ENCODE measurements around the gene TMEM43. TPM values are rescaled to one million over a fixed set of nuclear protein-coding genes. Genes with fewer than 3 reads are reported as not detected.

Gene TMEM43
- total RNA-seq, 1 donor from 2014 or later = 52.0 TPM

DNA sequence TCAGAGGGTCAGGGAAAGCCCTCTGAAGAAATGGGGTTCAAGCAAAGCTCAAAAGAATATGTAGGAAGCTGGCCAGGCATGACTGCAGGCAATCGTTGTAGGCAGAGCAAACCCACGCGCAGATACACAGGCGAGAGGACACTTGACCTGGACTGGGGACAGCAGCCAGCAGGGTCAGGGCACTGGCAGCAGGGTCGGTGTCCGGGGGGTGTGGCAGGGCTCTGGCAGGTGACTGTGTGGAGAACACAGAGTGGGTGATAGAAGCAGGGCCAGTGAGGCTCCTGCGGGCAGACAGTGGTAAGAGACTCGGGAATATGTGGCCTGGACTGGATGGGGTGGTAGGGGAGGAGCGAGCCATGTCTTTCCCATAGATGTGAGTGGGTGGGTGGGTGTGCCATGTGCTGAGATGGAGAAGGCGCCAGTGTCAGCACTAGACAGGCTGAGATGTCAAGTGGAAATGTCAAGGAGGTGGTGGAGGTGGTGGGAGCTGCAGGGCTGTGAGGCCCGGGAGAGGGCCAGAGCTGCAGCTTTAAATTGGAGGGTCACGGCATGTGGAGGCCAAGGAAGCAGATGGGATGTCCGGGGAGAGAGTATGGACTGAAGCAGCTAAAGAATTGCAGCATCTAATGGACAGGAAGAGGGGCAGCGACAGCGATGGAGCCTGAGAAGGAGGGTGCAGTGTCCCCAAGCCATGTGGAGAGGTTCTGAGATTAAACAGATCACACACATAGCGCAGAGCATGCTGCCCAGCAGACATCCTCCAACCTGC is 13.4 kb downstream of the TMEM43 start:
- Mint-ChIP-seq H3K9me3 (no peaks in the 10 kb centered on the region), H3K4me3 (no peak overlapping the region), H3K4me1 (ENCODE audit: unreplicated experiment) (peaks cover 8% of the 10 kb centered on the region), H3K27me3 (no peaks in the 10 kb centered on the region), H3K36me3 (peaks cover 9% of the 10 kb centered on the region), H3K27ac (no peak overlapping the region)
- no peak for DNase-seq (ENCODE audit: extremely low spot score, unreplicated experiment)
- TF ChIP-seq, protein P1, sequence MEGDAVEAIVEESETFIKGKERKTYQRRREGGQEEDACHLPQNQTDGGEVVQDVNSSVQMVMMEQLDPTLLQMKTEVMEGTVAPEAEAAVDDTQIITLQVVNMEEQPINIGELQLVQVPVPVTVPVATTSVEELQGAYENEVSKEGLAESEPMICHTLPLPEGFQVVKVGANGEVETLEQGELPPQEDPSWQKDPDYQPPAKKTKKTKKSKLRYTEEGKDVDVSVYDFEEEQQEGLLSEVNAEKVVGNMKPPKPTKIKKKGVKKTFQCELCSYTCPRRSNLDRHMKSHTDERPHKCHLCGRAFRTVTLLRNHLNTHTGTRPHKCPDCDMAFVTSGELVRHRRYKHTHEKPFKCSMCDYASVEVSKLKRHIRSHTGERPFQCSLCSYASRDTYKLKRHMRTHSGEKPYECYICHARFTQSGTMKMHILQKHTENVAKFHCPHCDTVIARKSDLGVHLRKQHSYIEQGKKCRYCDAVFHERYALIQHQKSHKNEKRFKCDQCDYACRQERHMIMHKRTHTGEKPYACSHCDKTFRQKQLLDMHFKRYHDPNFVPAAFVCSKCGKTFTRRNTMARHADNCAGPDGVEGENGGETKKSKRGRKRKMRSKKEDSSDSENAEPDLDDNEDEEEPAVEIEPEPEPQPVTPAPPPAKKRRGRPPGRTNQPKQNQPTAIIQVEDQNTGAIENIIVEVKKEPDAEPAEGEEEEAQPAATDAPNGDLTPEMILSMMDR (conservative IDR thresholded peaks at IDR 0.05) = no peak

DNA sequence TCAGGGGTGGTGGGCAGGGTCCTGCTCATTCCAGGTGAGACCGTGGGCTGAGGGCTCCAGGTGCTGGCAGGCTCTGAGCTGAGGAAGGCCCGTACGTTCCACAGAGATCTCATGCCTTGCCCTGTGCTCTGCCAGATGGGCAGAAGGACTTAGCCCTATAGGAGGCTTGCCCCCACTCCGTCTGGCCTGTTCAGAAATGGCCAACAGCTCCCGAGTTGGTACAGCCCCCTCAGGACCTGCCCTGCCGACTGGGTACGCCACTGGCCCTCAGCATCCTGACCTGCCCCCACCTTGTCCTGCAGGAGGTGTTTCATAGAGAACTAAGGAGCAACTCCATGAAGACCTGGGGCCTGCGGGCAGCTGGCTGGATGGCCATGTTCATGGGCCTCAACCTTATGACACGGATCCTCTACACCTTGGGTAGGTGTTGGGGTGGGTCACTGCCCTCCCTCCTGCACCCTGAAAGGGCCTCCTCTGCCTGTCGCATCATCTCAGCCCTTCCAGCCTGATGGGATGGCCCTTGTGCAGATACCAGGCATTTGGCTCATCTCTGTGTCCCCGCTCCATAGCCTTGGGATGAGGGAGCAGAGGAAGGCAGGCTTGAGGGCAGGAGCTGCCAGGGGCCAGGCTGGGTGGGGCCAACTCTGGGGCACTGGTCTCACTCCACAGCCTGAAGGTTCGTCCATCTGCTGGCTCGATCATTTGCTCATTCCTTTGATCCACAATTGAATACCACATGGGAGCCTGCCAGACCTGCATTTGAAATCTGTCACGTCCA is 14.2 kb downstream of the TMEM43 start:
- Mint-ChIP-seq H3K9me3 (no peaks in the 10 kb centered on the region), H3K36me3 (peaks cover 9% of the 10 kb centered on the region), H3K27me3 (no peaks in the 10 kb centered on the region), H3K4me3 (no peak overlapping the region), H3K4me1 (ENCODE audit: unreplicated experiment) (peaks cover 9% of the 10 kb centered on the region), H3K27ac (no peak overlapping the region)
- DNase-seq (ENCODE audit: extremely low spot score, unreplicated experiment) = no peak
- TF ChIP-seq, protein P1 (conservative IDR thresholded peaks at IDR 0.05) = no peak

DNA sequence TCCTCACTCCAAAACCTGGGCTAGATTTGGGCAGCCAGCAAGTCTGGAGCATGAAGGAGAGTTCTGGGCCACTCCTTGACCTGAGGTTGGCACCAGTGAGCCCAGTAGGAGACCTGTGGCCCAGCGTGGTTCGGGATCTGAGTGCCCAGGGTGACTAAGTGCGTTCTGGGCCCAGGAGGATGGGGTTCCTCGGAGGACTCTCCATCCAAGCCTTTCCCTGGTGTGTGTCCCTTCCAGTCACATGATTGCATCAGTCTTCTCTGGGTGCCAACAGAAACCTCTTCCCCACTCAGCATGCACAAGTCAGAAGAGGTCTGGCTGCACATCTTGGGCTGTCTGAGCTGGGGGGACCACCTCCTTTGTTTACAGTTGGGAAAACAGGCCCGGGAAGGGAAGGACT is 14.9 kb downstream of the TMEM43 start:
- Mint-ChIP-seq H3K4me3 (no peak overlapping the region), H3K4me1 (ENCODE audit: unreplicated experiment) (peaks cover 15% of the 10 kb centered on the region), H3K36me3 (peaks cover 11% of the 10 kb centered on the region), H3K9me3 (no peaks in the 10 kb centered on the region), H3K27ac (no peak overlapping the region), H3K27me3 (no peaks in the 10 kb centered on the region)
- DNase-seq (ENCODE audit: extremely low spot score, unreplicated experiment) = no peak
- TF ChIP-seq, protein P1 (conservative IDR thresholded peaks at IDR 0.05) = no peak

DNA sequence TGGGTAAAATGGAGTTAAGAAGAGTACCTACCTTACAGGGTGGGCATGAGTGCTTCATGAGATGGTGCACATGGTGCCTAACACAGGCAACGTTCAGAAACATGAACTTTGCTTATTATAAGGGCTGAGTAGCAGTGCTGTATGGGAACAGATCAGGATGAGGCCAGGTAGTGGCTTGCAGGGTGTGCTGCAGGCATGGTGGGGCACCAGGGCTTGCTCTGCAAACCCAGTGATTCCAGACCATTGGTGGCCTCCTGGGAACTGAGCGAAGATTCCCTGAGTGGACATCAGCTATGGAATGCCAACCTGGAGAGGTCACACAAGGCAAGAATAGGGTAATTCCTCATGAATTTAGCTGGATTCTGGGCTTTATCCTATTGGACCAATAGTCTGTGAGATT is 15.8 kb downstream of the TMEM43 start:
- Mint-ChIP-seq H3K27me3 (no peaks in the 10 kb centered on the region), H3K4me1 (ENCODE audit: unreplicated experiment) (peaks cover 21% of the 10 kb centered on the region), H3K9me3 (no peaks in the 10 kb centered on the region), H3K36me3 (peaks cover 12% of the 10 kb centered on the region), H3K4me3 (no peak overlapping the region), H3K27ac (no peak overlapping the region)
- TF ChIP-seq, protein P1 (conservative IDR thresholded peaks at IDR 0.05) = no peak
- no peak for DNase-seq (ENCODE audit: extremely low spot score, unreplicated experiment)

DNA sequence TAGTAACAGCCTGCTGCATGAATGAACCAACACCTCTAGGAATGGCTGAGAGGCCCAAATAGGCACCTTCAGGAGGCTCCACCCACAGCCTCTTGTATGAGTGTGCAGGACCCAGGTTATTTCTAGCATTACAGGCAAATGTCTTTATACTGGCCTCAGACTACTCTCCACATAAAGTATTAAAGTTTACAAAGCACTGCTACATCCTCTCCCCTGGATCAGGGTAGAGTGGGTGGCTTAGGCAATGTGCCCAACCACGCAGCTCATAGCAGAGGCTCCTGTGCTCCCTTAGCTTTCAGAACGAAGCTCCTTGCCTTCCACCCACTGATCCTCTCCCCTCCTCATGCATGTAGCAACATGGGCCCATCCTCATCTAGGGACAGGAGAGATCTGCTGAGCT is 16.3 kb downstream of the TMEM43 start:
- peaks cover 14% of the 10 kb centered on the region for H3K36me3 Mint-ChIP-seq
- TF ChIP-seq, protein P1 (conservative IDR thresholded peaks at IDR 0.05) = no peak
- no peak for DNase-seq (ENCODE audit: extremely low spot score, unreplicated experiment)
- H3K4me1 Mint-ChIP-seq (ENCODE audit: unreplicated experiment) = peaks cover 21% of the 10 kb centered on the region
- no peaks in the 10 kb centered on the region for H3K9me3 Mint-ChIP-seq
- no peak overlapping the region for H3K27ac Mint-ChIP-seq
- no peak overlapping the region for H3K4me3 Mint-ChIP-seq
- no peaks in the 10 kb centered on the region for H3K27me3 Mint-ChIP-seq

Measured in type B pancreatic cell (in vitro differentiated cells).